Upper lobe of left lung (tissue), 6 donors: ENCODE measurements around the gene KLF18. TPM values are rescaled to one million over a fixed set of nuclear protein-coding genes. Genes with fewer than 3 reads are reported as not detected.

Experiments used
- ATAC-seq, 2 donors: fragments of 200-7000 bp; cut with Tn5 transposase; one replicate each; pipeline ENCODE4 v1.9.1; 2022; ENCODE audit warnings: mild to moderate bottlenecking in 2 of 2, moderate library complexity in 2 of 2; ENCODE audit not compliant: low FRiP score in 2 of 2
- DNase-seq, 2 donors: peaks; one replicate each; pipeline ENCODE4 v3.0.0-alpha.2; 2019 to 2020
- H3K27ac ChIP-seq, 4 donors: fragments of 200-600 bp; sonication (generic); one replicate each; pipeline ENCODE4 v1.5.1; 2016 to 2019
- H3K27me3 ChIP-seq, 4 donors: fragments of 200-600 bp; sonication (generic); one replicate each; pipeline ENCODE4 v1.5.1; 2017 to 2019
- H3K36me3 ChIP-seq, 4 donors: fragments of 200-600 bp; sonication (generic); one replicate each; pipeline ENCODE4 v1.5.1; 2016 to 2019
- H3K4me1 ChIP-seq, 4 donors: fragments of 200-600 bp; sonication (generic); one replicate each; pipeline ENCODE4 v1.5.1; 2018 to 2019
- H3K4me3 ChIP-seq, 4 donors: fragments of 200-600 bp; sonication (generic); one replicate each; pipeline ENCODE4 v1.5.1; 2017 to 2019; ENCODE audit warnings: mild to moderate bottlenecking in 2 of 4, moderate library complexity in 1 of 4
- H3K9me3 ChIP-seq, 4 donors: fragments of 200-600 bp; sonication (generic); one replicate each; pipeline ENCODE4 v1.5.1; 2018 to 2019
- CTCF ChIP-seq, 6 experiments: fragments of 450-650 bp in 4 of 6; fragments of 200-600 bp in 2 of 6; sonication (generic) in 2 of 6; IDR thresholded peaks; one replicate each; pipeline ENCODE4 v1.5.1; 2016 to 2019; ENCODE audit warnings: antibody characterized with exemption in 6 of 6
- EP300 ChIP-seq, 4 donors: sonication (generic); formaldehyde crosslinking; IDR thresholded peaks; one replicate each; pipeline ENCODE4 v1.5.1; 2017; ENCODE audit warnings: antibody characterized with exemption in 4 of 4, control low read depth in 2 of 4
- POLR2A ChIP-seq, 4 donors: fragments of 450-650 bp; IDR thresholded peaks; one replicate each; pipeline ENCODE4 v1.5.1; 2016 to 2017; ENCODE audit warnings: antibody characterized with exemption in 4 of 4, mild to moderate bottlenecking in 2 of 4
- POLR2AphosphoS5 ChIP-seq, 2 donors: sonication (generic); formaldehyde crosslinking; IDR thresholded peaks; one replicate each; pipeline ENCODE4 v1.5.1; 2017; ENCODE audit warnings: antibody characterized with exemption in 2 of 2
- WGBS, 2 donors: methylation state at CpG; one replicate each; pipeline ENCODE4 v1.1.5; 2017 to 2018; 5-methylcytosine and 5-hydroxymethylcytosine counted together
- total RNA-seq, 6 donors: library from RNA; depleted of rRNA in 4 of 6; stranded (reverse); fragments of >200 nt in 4 of 6; gene quantifications; one replicate each; pipeline versions ENCODE4 v1.1.0 to v1.2.1, GENCODE V29; 2016 to 2021
- donor health status: DM: no; HTN: no; CAD: no; lungs with moderate emphysema.
- donor health status: DM: no; HTN: yes; CAD: no; lungs with severe emphysema.

KLF18 gene
- total RNA-seq, 6 donors from 2014 or later, result not detected

DNA sequence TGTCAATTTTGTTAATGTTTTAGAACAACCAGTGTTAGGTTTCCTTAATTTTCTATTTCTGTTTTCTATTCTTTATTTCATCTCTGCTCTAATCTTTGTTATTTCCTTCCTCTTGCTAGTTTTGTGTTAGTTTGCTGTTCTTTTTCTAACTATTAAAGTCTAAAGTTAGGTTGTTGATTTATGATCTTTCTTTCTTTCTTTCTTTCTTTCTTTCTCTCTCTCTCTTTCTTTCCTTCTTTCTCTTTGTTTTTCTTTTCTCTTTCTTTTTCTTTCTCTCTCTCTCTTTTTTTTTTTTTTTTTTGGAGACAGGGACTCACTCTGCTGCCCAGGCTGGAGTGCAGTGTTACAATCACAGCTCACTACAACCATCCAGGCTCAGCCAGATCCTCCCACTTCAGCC lies 17.4 kb upstream of the KLF18 start:
- Histone ChIP-seq H3K4me1 (no peaks in the 10 kb centered on the region), H3K27me3 (no peaks in the 10 kb centered on the region), H3K27ac (no peak overlapping the region), H3K9me3 (no peaks in the 10 kb centered on the region), H3K36me3 (no peaks in the 10 kb centered on the region), H3K4me3 (no peak overlapping the region)
- ATAC-seq (no peak), DNase-seq (no peak)
- TF ChIP-seq CTCF (IDR thresholded peaks at IDR 0.05) (no peak), POLR2AphosphoS5 (IDR thresholded peaks at IDR 0.05) (no peak), POLR2A (IDR thresholded peaks at IDR 0.05) (no peak), EP300 (IDR thresholded peaks at IDR 0.05) (no peak)

- ATAC-seq (no peak), DNase-seq (no peak)
- Histone ChIP-seq H3K36me3 (no peaks in the 10 kb centered on the region), H3K9me3 (no peaks in the 10 kb centered on the region), H3K27me3 (no peaks in the 10 kb centered on the region), H3K4me3 (no peak overlapping the region), H3K4me1 (no peaks in the 10 kb centered on the region), H3K27ac (no peak overlapping the region)
- WGBS, 2 donors, result 90 to 94% methylated on average over 1 of the region's 1 CpG
- TF ChIP-seq CTCF (IDR thresholded peaks at IDR 0.05), result no peak
- TF ChIP-seq POLR2AphosphoS5 (IDR thresholded peaks at IDR 0.05), result no peak
- TF ChIP-seq EP300 (IDR thresholded peaks at IDR 0.05), result no peak
- no peak for TF ChIP-seq POLR2A (IDR thresholded peaks at IDR 0.05)
Measured at GRCh38 chr1:44157903-44158302, 16.5 kb upstream of the KLF18 start.

- Histone ChIP-seq H3K27me3 (no peaks in the 10 kb centered on the region), H3K4me1 (no peaks in the 10 kb centered on the region), H3K4me3 (no peak overlapping the region), H3K27ac (no peak overlapping the region), H3K36me3 (no peaks in the 10 kb centered on the region), H3K9me3 (no peaks in the 10 kb centered on the region)
- no peak for DNase-seq
- TF ChIP-seq POLR2AphosphoS5 (IDR thresholded peaks at IDR 0.05), result no peak
- no peak for TF ChIP-seq POLR2A (IDR thresholded peaks at IDR 0.05)
- TF ChIP-seq CTCF (IDR thresholded peaks at IDR 0.05), result no peak
- WGBS, 2 donors, result 84 to 90% methylated on average over 3 of the region's 3 CpGs
- no peak for ATAC-seq
Measured at GRCh38 chr1:44154049-44154448, 12.6 kb upstream of the KLF18 start.

- Histone ChIP-seq H3K4me1 (no peaks in the 10 kb centered on the region), H3K27me3 (no peaks in the 10 kb centered on the region), H3K4me3 (no peak overlapping the region), H3K9me3 (no peaks in the 10 kb centered on the region), H3K36me3 (no peaks in the 10 kb centered on the region), H3K27ac (no peak overlapping the region)
- TF ChIP-seq POLR2AphosphoS5 (IDR thresholded peaks at IDR 0.05) (no peak), POLR2A (IDR thresholded peaks at IDR 0.05) (no peak), CTCF (IDR thresholded peaks at IDR 0.05) (no peak), EP300 (IDR thresholded peaks at IDR 0.05) (no peak)
- 84 to 88% methylated on average over 1 of the region's 1 CpG for WGBS, 2 donors
- DNase-seq (no peak), ATAC-seq (no peak)
Measured at GRCh38 chr1:44152692-44153091, 11.3 kb upstream of the KLF18 start.

GRCh38 chr1:44151808-44152207 lies 10.4 kb upstream of the KLF18 start:
- Histone ChIP-seq H3K4me1 (no peaks in the 10 kb centered on the region), H3K9me3 (no peaks in the 10 kb centered on the region), H3K36me3 (no peaks in the 10 kb centered on the region), H3K27ac (no peak overlapping the region), H3K4me3 (no peak overlapping the region), H3K27me3 (no peaks in the 10 kb centered on the region)
- ATAC-seq (no peak), DNase-seq (no peak)
- 38 to 45% methylated on average over 1 of the region's 1 CpG for WGBS, 2 donors
- no peak for TF ChIP-seq EP300 (IDR thresholded peaks at IDR 0.05)
- TF ChIP-seq CTCF (IDR thresholded peaks at IDR 0.05), result no peak
- no peak for TF ChIP-seq POLR2A (IDR thresholded peaks at IDR 0.05)
- TF ChIP-seq POLR2AphosphoS5 (IDR thresholded peaks at IDR 0.05), result no peak
